Neural progenitor cell (in vitro differentiated cells): ENCODE results near the gene OR2F1. TPM values are rescaled to one million over a fixed set of nuclear protein-coding genes. Genes with fewer than 3 reads are reported as not detected.

Source experiments
- DNase-seq: peaks from one replicate; pipeline ENCODE4 v3.0.0-alpha.2; 2016; ENCODE audit warnings: low spot score
- H2AFZ ChIP-seq: fragments of 200-600 bp; sonication (generic); replicated peaks from 2 replicates; pipeline ENCODE4 v1.6.1; 2016; ENCODE audit warnings: antibody characterized with exemption
- H3F3A ChIP-seq: fragments of 200-600 bp; sonication (generic); 2 replicates; pipeline ENCODE4 v1.6.1; 2016; ENCODE audit warnings: antibody characterized with exemption, low read depth
- H3K27ac ChIP-seq: fragments of 200-600 bp; sonication (generic); 2 replicates; pipeline ENCODE4 v1.5.1; 2016; ENCODE audit warnings: mild to moderate bottlenecking
- H3K27me3 ChIP-seq: fragments of 200-600 bp; sonication (generic); 2 replicates; pipeline ENCODE4 v1.6.1; 2016; ENCODE audit warnings: mild to moderate bottlenecking, moderate library complexity
- H3K36me3 ChIP-seq: fragments of 200-600 bp; sonication (generic); 2 replicates; pipeline ENCODE4 v1.5.1; 2016
- H3K4me1 ChIP-seq: fragments of 200-600 bp; sonication (generic); 2 replicates; pipeline ENCODE4 v1.6.1; 2016; ENCODE audit warnings: mixed run types
- H3K4me2 ChIP-seq: fragments of 200-600 bp; sonication (generic); 2 replicates; pipeline ENCODE4 v1.6.1; 2016
- H3K4me3 ChIP-seq: fragments of 200-600 bp; sonication (generic); 2 replicates; pipeline ENCODE4 v1.5.1; 2016
- H3K79me2 ChIP-seq: fragments of 200-600 bp; sonication (generic); 2 replicates; pipeline ENCODE4 v1.6.1; 2016; ENCODE audit warnings: low read depth
- H3K9ac ChIP-seq: fragments of 200-600 bp; sonication (generic); 2 replicates; pipeline ENCODE4 v1.6.1; 2016
- H3K9me3 ChIP-seq: fragments of 200-600 bp; sonication (generic); 2 replicates; pipeline ENCODE4 v1.5.1; 2016; ENCODE audit warnings: low read depth
- H4K20me1 ChIP-seq: fragments of 200-600 bp; sonication (generic); 2 replicates; pipeline ENCODE4 v1.6.1; 2016; ENCODE audit warnings: low read depth
- H3K27ac Mint-ChIP-seq: 3 replicates; pipeline ENCODE4 v1.8.0; 2021; ENCODE audit warnings: mixed read lengths
- H3K27me3 Mint-ChIP-seq: 2 replicates; pipeline ENCODE4 v1.8.0; 2022; ENCODE audit warnings: low read depth, mild to moderate bottlenecking, inconsistent platforms, moderate library complexity, mixed read lengths; ENCODE audit not compliant: insufficient read depth
- H3K36me3 Mint-ChIP-seq: 3 replicates; pipeline ENCODE4 v1.8.0; 2021; ENCODE audit warnings: mixed read lengths
- H3K4me1 Mint-ChIP-seq: 3 replicates; pipeline ENCODE4 v1.8.0; 2021; ENCODE audit warnings: mixed read lengths
- H3K4me3 Mint-ChIP-seq: 3 replicates; pipeline ENCODE4 v1.8.0; 2021; ENCODE audit warnings: mild to moderate bottlenecking, moderate library complexity, mixed read lengths
- H3K9me3 Mint-ChIP-seq: 3 replicates; pipeline ENCODE4 v1.8.0; 2020; ENCODE audit warnings: mixed read lengths
- EZH2 ChIP-seq: fragments of 200-600 bp; sonication (generic); IDR thresholded peaks from 2 replicates; pipeline ENCODE4 v1.6.1; 2017; ENCODE audit warnings: antibody characterized with exemption, mild to moderate bottlenecking, moderate library complexity
- EZH2phosphoT487 ChIP-seq: fragments of 200-600 bp; sonication (generic); IDR thresholded peaks from 2 replicates; pipeline ENCODE4 v1.6.1; 2017; ENCODE audit warnings: antibody characterized with exemption
- total RNA-seq: library from RNA; depleted of rRNA; stranded (reverse); fragments of >200 nt; gene quantifications from 2 replicates; pipeline ENCODE4 v1.2.3, GENCODE V29; 2015; ENCODE audit warnings: low replicate concordance
- TF ChIP-seq, protein P1 (sequence below): fragments of 200-600 bp; sonication (generic); IDR thresholded peaks from 2 replicates; pipeline ENCODE4 v1.5.1; 2017; ENCODE audit warnings: antibody characterized with exemption, mild to moderate bottlenecking

OR2F1 gene
- total RNA-seq, 1 donor from 2014 or later: not detected

DNA sequence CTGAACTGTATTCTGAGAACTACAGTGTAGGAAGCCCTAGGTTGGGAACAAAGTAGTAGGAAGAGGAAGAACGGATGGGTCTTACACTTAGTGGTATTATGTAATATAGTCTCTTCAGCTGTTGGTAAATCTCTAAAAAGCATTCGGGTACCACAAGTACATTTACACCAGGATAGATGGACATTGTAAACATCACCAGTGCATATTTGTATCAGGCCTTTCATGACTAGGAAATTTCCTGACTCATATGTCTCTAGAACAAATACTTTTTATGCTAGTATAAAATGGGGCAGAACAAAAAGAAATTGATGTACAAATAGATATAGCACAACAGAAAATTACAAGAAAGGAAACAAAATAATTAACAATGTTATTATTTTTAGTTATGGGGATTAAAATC, 23.9 kb downstream of the OR2F1 start:
- no peaks in the 10 kb centered on the region for H3K9me3 Mint-ChIP-seq
- H4K20me1 ChIP-seq: no peaks in the 10 kb centered on the region
- no peaks in the 10 kb centered on the region for H3K27me3 ChIP-seq
- H3K36me3 Mint-ChIP-seq: no peaks in the 10 kb centered on the region
- peaks cover 7% of the 10 kb centered on the region for H3K4me1 ChIP-seq
- no peaks in the 10 kb centered on the region for H3F3A ChIP-seq
- no peak overlapping the region for H3K9ac ChIP-seq
- no peak overlapping the region for H3K4me3 ChIP-seq
- H3K4me3 Mint-ChIP-seq: no peak overlapping the region
- no peaks in the 10 kb centered on the region for H3K36me3 ChIP-seq
- H3K4me1 Mint-ChIP-seq: no peaks in the 10 kb centered on the region
- no peak overlapping the region for H3K27ac ChIP-seq
- H3K27me3 Mint-ChIP-seq: no peaks in the 10 kb centered on the region
- TF ChIP-seq EZH2 (no peak), EZH2phosphoT487 (no peak)
- TF ChIP-seq, protein P1, sequence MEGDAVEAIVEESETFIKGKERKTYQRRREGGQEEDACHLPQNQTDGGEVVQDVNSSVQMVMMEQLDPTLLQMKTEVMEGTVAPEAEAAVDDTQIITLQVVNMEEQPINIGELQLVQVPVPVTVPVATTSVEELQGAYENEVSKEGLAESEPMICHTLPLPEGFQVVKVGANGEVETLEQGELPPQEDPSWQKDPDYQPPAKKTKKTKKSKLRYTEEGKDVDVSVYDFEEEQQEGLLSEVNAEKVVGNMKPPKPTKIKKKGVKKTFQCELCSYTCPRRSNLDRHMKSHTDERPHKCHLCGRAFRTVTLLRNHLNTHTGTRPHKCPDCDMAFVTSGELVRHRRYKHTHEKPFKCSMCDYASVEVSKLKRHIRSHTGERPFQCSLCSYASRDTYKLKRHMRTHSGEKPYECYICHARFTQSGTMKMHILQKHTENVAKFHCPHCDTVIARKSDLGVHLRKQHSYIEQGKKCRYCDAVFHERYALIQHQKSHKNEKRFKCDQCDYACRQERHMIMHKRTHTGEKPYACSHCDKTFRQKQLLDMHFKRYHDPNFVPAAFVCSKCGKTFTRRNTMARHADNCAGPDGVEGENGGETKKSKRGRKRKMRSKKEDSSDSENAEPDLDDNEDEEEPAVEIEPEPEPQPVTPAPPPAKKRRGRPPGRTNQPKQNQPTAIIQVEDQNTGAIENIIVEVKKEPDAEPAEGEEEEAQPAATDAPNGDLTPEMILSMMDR: no peak
- no peak for DNase-seq
- no peaks in the 10 kb centered on the region for H3K9me3 ChIP-seq
- no peaks in the 10 kb centered on the region for H3K79me2 ChIP-seq
- no peak overlapping the region for H3K4me2 ChIP-seq
- H3K27ac Mint-ChIP-seq: no peak overlapping the region
- H2AFZ ChIP-seq: no peak overlapping the region

DNA sequence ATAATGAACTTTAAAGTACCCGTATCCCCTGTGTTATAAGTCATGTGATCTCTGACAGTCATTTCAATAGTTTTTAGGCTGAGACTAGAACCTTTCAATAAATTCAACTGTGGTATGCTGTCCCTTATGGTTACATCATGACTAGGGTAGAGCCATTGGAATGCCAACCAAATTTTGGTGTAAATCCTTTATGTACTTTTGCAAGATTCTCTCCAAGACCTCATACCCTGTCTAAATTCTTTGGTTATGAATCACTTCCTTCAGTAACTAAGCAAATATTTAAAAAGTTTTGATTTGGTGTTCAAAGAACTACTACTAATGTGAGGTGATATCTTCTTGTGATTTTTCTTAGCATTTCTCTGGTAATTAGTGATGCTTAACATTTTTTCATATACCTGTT, 24.7 kb downstream of the OR2F1 start:
- Histone ChIP-seq H3K27me3 (no peaks in the 10 kb centered on the region), H3K4me2 (no peak overlapping the region), H3K9ac (no peak overlapping the region), H3K79me2 (no peaks in the 10 kb centered on the region), H2AFZ (no peak overlapping the region), H3F3A (no peaks in the 10 kb centered on the region), H4K20me1 (no peaks in the 10 kb centered on the region), H3K27ac (no peak overlapping the region), H3K36me3 (no peaks in the 10 kb centered on the region), H3K4me3 (no peak overlapping the region), H3K9me3 (no peaks in the 10 kb centered on the region), H3K4me1 (no peaks in the 10 kb centered on the region)
- Mint-ChIP-seq H3K27me3 (no peaks in the 10 kb centered on the region), H3K36me3 (no peaks in the 10 kb centered on the region), H3K4me3 (no peak overlapping the region), H3K9me3 (no peaks in the 10 kb centered on the region), H3K4me1 (no peaks in the 10 kb centered on the region), H3K27ac (no peak overlapping the region)
- TF ChIP-seq EZH2phosphoT487: no peak
- TF ChIP-seq EZH2: no peak
- TF ChIP-seq, protein P1: no peak
- no peak for DNase-seq

DNA sequence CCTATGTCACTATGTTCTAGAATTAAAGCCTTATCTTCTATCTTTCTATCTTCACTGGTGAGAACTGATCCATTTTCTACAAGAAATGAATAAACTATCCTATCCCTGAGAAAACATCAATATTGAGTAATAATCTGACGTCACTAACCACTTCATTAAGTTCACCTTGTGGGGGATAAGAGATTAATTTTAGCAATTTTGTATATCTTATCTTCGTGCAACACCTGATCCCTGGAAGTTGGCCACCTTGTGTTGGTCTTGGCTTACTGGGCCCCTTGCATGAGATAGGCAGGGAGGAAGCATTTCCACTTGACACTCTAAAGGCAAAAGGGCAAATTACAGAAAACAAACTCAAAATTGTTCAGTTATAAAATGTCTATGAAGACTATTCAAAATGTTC, 25.4 kb downstream of the OR2F1 start:
- Histone ChIP-seq H3K79me2 (no peaks in the 10 kb centered on the region), H4K20me1 (no peaks in the 10 kb centered on the region), H3K9me3 (no peaks in the 10 kb centered on the region), H3K4me3 (no peak overlapping the region), H3K4me2 (no peak overlapping the region), H2AFZ (no peak overlapping the region), H3K27me3 (no peaks in the 10 kb centered on the region), H3K27ac (no peak overlapping the region), H3F3A (no peaks in the 10 kb centered on the region), H3K36me3 (no peaks in the 10 kb centered on the region), H3K4me1 (no peaks in the 10 kb centered on the region), H3K9ac (no peak overlapping the region)
- Mint-ChIP-seq H3K27me3 (no peaks in the 10 kb centered on the region), H3K9me3 (no peaks in the 10 kb centered on the region), H3K4me3 (no peak overlapping the region), H3K4me1 (no peaks in the 10 kb centered on the region), H3K36me3 (no peaks in the 10 kb centered on the region), H3K27ac (no peak overlapping the region)
- TF ChIP-seq, protein P1: no peak
- TF ChIP-seq EZH2 (no peak), EZH2phosphoT487 (no peak)
- DNase-seq: no peak
